Measurements from ENCODE around the gene KIAA1958.
A peak's percentile ranks its signal among the peaks of the same experiment; 100 is the strongest.

Gene KIAA1958

GRCh38 chr9:112624711-112625707 is 138.4 kb downstream of the KIAA1958 start:
- Histone ChIP-seq H3K27me3 (ENCODE audit: insufficient read depth, low read length, poor library complexity) (no peaks in the 10 kb centered on the region), H4K8ac (ENCODE audit: low read depth, low read length) (no peak overlapping the region), H3K9ac (ENCODE audit: low read length) (no peak overlapping the region), H2BK5ac (ENCODE audit: low read length) (no peak overlapping the region), H3K36me3 (ENCODE audit: control insufficient read depth, insufficient read depth, low read length) (no peaks in the 10 kb centered on the region), H3K27ac (ENCODE audit: low read depth, low read length) (no peak overlapping the region), H3K4me2 (ENCODE audit: low read length) (no peak overlapping the region), H4K5ac (ENCODE audit: low read length) (no peak overlapping the region), H2BK120ac (ENCODE audit: low read depth, low read length) (no peak overlapping the region), H3K18ac (ENCODE audit: low read length) (no peak overlapping the region), H3K56ac (ENCODE audit: low read length) (no peak overlapping the region), H2BK15ac (replicated peaks; ENCODE audit: low read depth) (no peak overlapping the region), H3K4me1 (ENCODE audit: control insufficient read depth, low read depth, low read length) (peaks cover 3% of the 10 kb centered on the region), H3K23ac (ENCODE audit: low read length) (no peak overlapping the region), H3K79me2 (ENCODE audit: control insufficient read depth, insufficient read depth, low read length) (no peaks in the 10 kb centered on the region), H2AK5ac (ENCODE audit: low read length) (no peak overlapping the region), H3K4me3 (ENCODE audit: low read length) (no peak overlapping the region), H3K79me1 (ENCODE audit: low read length) (peaks cover 2% of the 10 kb centered on the region), H3K4ac (ENCODE audit: low read depth, low read length) (no peak overlapping the region)
- no peak for DNase-seq
- WGBS (ENCODE audit: extremely low coverage, insufficient coverage, low lambda C conversion rate): no CpG with 5 or more reads among the region's 7 CpGs

- Histone ChIP-seq H3K9ac (ENCODE audit: low read length) (no peak overlapping the region), H3K4me3 (ENCODE audit: low read length) (no peak overlapping the region), H3K36me3 (ENCODE audit: control insufficient read depth, insufficient read depth, low read length) (no peaks in the 10 kb centered on the region), H3K79me1 (ENCODE audit: low read length) (no peaks in the 10 kb centered on the region), H4K8ac (ENCODE audit: low read depth, low read length) (no peak overlapping the region), H2AK5ac (ENCODE audit: low read length) (no peak overlapping the region), H2BK15ac (replicated peaks; ENCODE audit: low read depth) (no peak overlapping the region), H3K27me3 (ENCODE audit: insufficient read depth, low read length, poor library complexity) (no peaks in the 10 kb centered on the region), H4K5ac (ENCODE audit: low read length) (no peak overlapping the region), H3K4me1 (ENCODE audit: control insufficient read depth, low read depth, low read length) (peaks cover 3% of the 10 kb centered on the region), H3K27ac (ENCODE audit: low read depth, low read length) (no peak overlapping the region), H3K4me2 (ENCODE audit: low read length) (no peak overlapping the region), H3K79me2 (ENCODE audit: control insufficient read depth, insufficient read depth, low read length) (no peaks in the 10 kb centered on the region), H2BK5ac (ENCODE audit: low read length) (no peak overlapping the region), H2BK120ac (ENCODE audit: low read depth, low read length) (no peak overlapping the region), H3K56ac (ENCODE audit: low read length) (peak overlapping the region; percentile 2), H3K23ac (ENCODE audit: low read length) (no peak overlapping the region), H3K18ac (ENCODE audit: low read length) (no peak overlapping the region), H3K4ac (ENCODE audit: low read depth, low read length) (no peak overlapping the region)
- DNase-seq: peak; percentile 74
- WGBS (ENCODE audit: extremely low coverage, insufficient coverage, low lambda C conversion rate): no CpG with 5 or more reads among the region's 6 CpGs
These were observed 143.3 kb downstream of the KIAA1958 start for GRCh38 chr9:112629671-112630485.

- no peak overlapping the region for H4K5ac ChIP-seq (ENCODE audit: low read length)
- H3K56ac ChIP-seq (ENCODE audit: low read length): no peak overlapping the region
- no peak overlapping the region for H2BK120ac ChIP-seq (ENCODE audit: low read depth, low read length)
- H2BK5ac ChIP-seq (ENCODE audit: low read length): no peak overlapping the region
- H3K36me3 ChIP-seq (ENCODE audit: control insufficient read depth, insufficient read depth, low read length): no peaks in the 10 kb centered on the region
- H3K79me1 ChIP-seq (ENCODE audit: low read length): no peaks in the 10 kb centered on the region
- H3K4me1 ChIP-seq (ENCODE audit: control insufficient read depth, low read depth, low read length): peaks cover 3% of the 10 kb centered on the region
- H2AK5ac ChIP-seq (ENCODE audit: low read length): no peak overlapping the region
- no peaks in the 10 kb centered on the region for H3K79me2 ChIP-seq (ENCODE audit: control insufficient read depth, insufficient read depth, low read length)
- WGBS (ENCODE audit: extremely low coverage, insufficient coverage, low lambda C conversion rate): no CpG with 5 or more reads among the region's 3 CpGs
- H3K27me3 ChIP-seq (ENCODE audit: insufficient read depth, low read length, poor library complexity): no peaks in the 10 kb centered on the region
- no peak overlapping the region for H3K23ac ChIP-seq (ENCODE audit: low read length)
- no peak overlapping the region for H3K4me2 ChIP-seq (ENCODE audit: low read length)
- peak; percentile 21 for DNase-seq
- no peak overlapping the region for H3K27ac ChIP-seq (ENCODE audit: low read depth, low read length)
- no peak overlapping the region for H2BK15ac ChIP-seq (replicated peaks; ENCODE audit: low read depth)
- no peak overlapping the region for H3K4me3 ChIP-seq (ENCODE audit: low read length)
- H3K4ac ChIP-seq (ENCODE audit: low read depth, low read length): no peak overlapping the region
- no peak overlapping the region for H3K9ac ChIP-seq (ENCODE audit: low read length)
- H3K18ac ChIP-seq (ENCODE audit: low read length): no peak overlapping the region
- H4K8ac ChIP-seq (ENCODE audit: low read depth, low read length): no peak overlapping the region
These were observed 144.9 kb downstream of the KIAA1958 start for GRCh38 chr9:112631313-112632070.

DNA sequence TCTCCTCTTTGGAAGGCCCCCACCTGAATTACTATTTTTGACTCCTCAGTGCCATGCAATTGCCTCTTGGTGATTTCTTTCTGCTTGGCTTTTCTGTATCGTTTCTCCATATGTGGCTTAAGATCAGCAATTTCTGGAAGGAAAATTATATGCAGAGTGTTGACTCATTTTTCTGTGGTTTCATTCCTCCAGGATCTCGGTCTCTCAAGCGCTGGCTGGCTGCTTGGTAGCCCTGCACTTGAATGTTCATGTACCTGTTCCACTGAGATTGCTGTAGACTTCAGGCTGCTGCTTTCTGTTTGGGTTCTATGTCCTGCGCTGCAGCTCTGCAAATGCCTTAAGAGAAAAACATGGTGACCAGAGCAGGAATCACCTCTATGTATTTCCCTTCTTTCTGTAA is 153.7 kb downstream of the KIAA1958 start:
- Histone ChIP-seq H2AK5ac (ENCODE audit: low read length) (no peak overlapping the region), H3K27me3 (ENCODE audit: insufficient read depth, low read length, poor library complexity) (no peaks in the 10 kb centered on the region), H3K27ac (ENCODE audit: low read depth, low read length) (no peak overlapping the region), H3K4me1 (ENCODE audit: control insufficient read depth, low read depth, low read length) (no peaks in the 10 kb centered on the region), H2BK120ac (ENCODE audit: low read depth, low read length) (no peak overlapping the region), H2BK15ac (replicated peaks; ENCODE audit: low read depth) (no peak overlapping the region), H3K56ac (ENCODE audit: low read length) (no peak overlapping the region), H3K4me3 (ENCODE audit: low read length) (no peak overlapping the region), H3K4me2 (ENCODE audit: low read length) (no peak overlapping the region), H3K18ac (ENCODE audit: low read length) (no peak overlapping the region), H3K9ac (ENCODE audit: low read length) (no peak overlapping the region), H3K36me3 (ENCODE audit: control insufficient read depth, insufficient read depth, low read length) (no peaks in the 10 kb centered on the region), H2BK5ac (ENCODE audit: low read length) (no peak overlapping the region), H3K79me2 (ENCODE audit: control insufficient read depth, insufficient read depth, low read length) (no peaks in the 10 kb centered on the region), H3K23ac (ENCODE audit: low read length) (no peak overlapping the region), H3K4ac (ENCODE audit: low read depth, low read length) (no peak overlapping the region), H4K8ac (ENCODE audit: low read depth, low read length) (no peak overlapping the region), H3K79me1 (ENCODE audit: low read length) (peaks cover 2% of the 10 kb centered on the region), H4K5ac (ENCODE audit: low read length) (no peak overlapping the region)
- WGBS (ENCODE audit: extremely low coverage, insufficient coverage, low lambda C conversion rate): no CpG with 5 or more reads among the region's 4 CpGs
- DNase-seq: no peak

DNA sequence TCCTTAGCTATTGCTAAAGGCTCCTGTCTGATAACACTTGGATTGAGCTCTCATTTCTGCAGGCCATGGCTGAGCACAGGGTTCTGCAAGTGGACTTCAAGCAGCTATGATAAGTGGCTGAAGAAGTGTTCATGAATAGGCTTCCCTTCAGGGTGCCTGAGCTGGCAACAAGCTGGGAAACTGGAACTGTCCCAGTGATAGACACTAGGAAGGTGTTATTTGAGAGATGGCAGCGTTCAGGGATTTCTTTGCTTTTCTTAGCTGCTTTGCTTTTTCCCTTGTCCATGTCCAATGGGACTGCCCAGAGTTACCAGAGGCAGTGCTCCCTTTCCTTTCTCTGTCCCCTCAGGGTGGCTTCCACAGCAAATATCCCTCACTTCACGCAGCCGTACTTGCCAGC is 155.5 kb downstream of the KIAA1958 start:
- Histone ChIP-seq H3K9ac (ENCODE audit: low read length) (no peak overlapping the region), H3K56ac (ENCODE audit: low read length) (no peak overlapping the region), H3K4me1 (ENCODE audit: control insufficient read depth, low read depth, low read length) (no peaks in the 10 kb centered on the region), H3K23ac (ENCODE audit: low read length) (no peak overlapping the region), H2BK120ac (ENCODE audit: low read depth, low read length) (no peak overlapping the region), H3K18ac (ENCODE audit: low read length) (no peak overlapping the region), H3K4ac (ENCODE audit: low read depth, low read length) (no peak overlapping the region), H3K4me3 (ENCODE audit: low read length) (no peak overlapping the region), H3K79me2 (ENCODE audit: control insufficient read depth, insufficient read depth, low read length) (no peaks in the 10 kb centered on the region), H2AK5ac (ENCODE audit: low read length) (no peak overlapping the region), H3K4me2 (ENCODE audit: low read length) (no peak overlapping the region), H3K79me1 (ENCODE audit: low read length) (peaks cover 2% of the 10 kb centered on the region), H3K27ac (ENCODE audit: low read depth, low read length) (no peak overlapping the region), H3K36me3 (ENCODE audit: control insufficient read depth, insufficient read depth, low read length) (no peaks in the 10 kb centered on the region), H4K5ac (ENCODE audit: low read length) (no peak overlapping the region), H2BK15ac (replicated peaks; ENCODE audit: low read depth) (no peak overlapping the region), H4K8ac (ENCODE audit: low read depth, low read length) (no peak overlapping the region), H3K27me3 (ENCODE audit: insufficient read depth, low read length, poor library complexity) (no peaks in the 10 kb centered on the region), H2BK5ac (ENCODE audit: low read length) (no peak overlapping the region)
- WGBS (ENCODE audit: extremely low coverage, insufficient coverage, low lambda C conversion rate): no CpG with 5 or more reads among the region's 3 CpGs
- DNase-seq: no peak

Measured in mesendoderm (in vitro differentiated cells).